ENCODE data around the gene DCLK1. TPM values are rescaled to one million over a fixed set of nuclear protein-coding genes. Genes with fewer than 3 reads are reported as not detected.

The DCLK1 gene
- total and polyA plus RNA-seq, 7 experiments from 2014 or later, result not detected

- no peak overlapping the region for H3K4me3 Mint-ChIP-seq
- H3K36me3 Mint-ChIP-seq, result no peaks in the 10 kb centered on the region
- no peaks in the 10 kb centered on the region for H3K27me3 Mint-ChIP-seq
- ChIA-PET CTCF (no interaction called here), POLR2A (no interaction called here)
- DNase-seq (no peak), ATAC-seq (no peak)
- no peaks in the 10 kb centered on the region for H3K4me1 Mint-ChIP-seq
- H3K4me1 ChIP-seq (ENCODE audit: control insufficient read depth in 2 of 2, insufficient read depth in 2 of 2, low read length in 2 of 2), result no peaks in the 10 kb centered on the region
- no peaks in the 10 kb centered on the region for H3K27me3 ChIP-seq (ENCODE audit: control insufficient read depth in 2 of 2, insufficient read depth in 2 of 2, low read length in 2 of 2)
- H3K27ac Mint-ChIP-seq, result no peak overlapping the region
- H3K27ac ChIP-seq (ENCODE audit: low read depth, low read length), result no peak overlapping the region
- H3K4me3 ChIP-seq (ENCODE audit: low read length), result no peak overlapping the region
- no peaks in the 10 kb centered on the region for H3K9me3 ChIP-seq (ENCODE audit: control insufficient read depth in 2 of 3, low read length in 3 of 3)
- peaks cover 0 to 7% (median 0%) of the 10 kb centered on the region in 11 donors for H3K9me3 Mint-ChIP-seq
- no peaks in the 10 kb centered on the region for H3K36me3 ChIP-seq (ENCODE audit: control insufficient read depth in 2 of 3, insufficient read depth in 3 of 3, low read length in 3 of 3)
- intact Hi-C loops (cut with micrococcal nuclease), result no loop called here
Observed at GRCh38 chr13:35826626-35827254, 304.4 kb downstream of the DCLK1 start.

GRCh38 chr13:35824825-35825224 is 306.4 kb downstream of the DCLK1 start:
- POLR2A ChIA-PET, result no interaction called here
- Histone ChIP-seq H3K36me3 (ENCODE audit: control insufficient read depth in 2 of 3, insufficient read depth in 3 of 3, low read length in 3 of 3) (no peaks in the 10 kb centered on the region), H3K9me3 (ENCODE audit: control insufficient read depth in 2 of 3, low read length in 3 of 3) (no peaks in the 10 kb centered on the region), H3K27me3 (ENCODE audit: control insufficient read depth in 2 of 2, insufficient read depth in 2 of 2, low read length in 2 of 2) (no peaks in the 10 kb centered on the region), H3K4me3 (ENCODE audit: low read length) (no peak overlapping the region), H3K4me1 (ENCODE audit: control insufficient read depth in 2 of 2, insufficient read depth in 2 of 2, low read length in 2 of 2) (no peaks in the 10 kb centered on the region), H3K27ac (ENCODE audit: low read depth, low read length) (no peak overlapping the region)
- Mint-ChIP-seq H3K27me3 (no peaks in the 10 kb centered on the region), H3K27ac (peak overlapping the region in 1 of 9 donors; percentile 2), H3K36me3 (no peaks in the 10 kb centered on the region), H3K9me3 (peaks cover 0 to 7% (median 0%) of the 10 kb centered on the region in 11 donors), H3K4me1 (no peaks in the 10 kb centered on the region), H3K4me3 (no peak overlapping the region)
- ATAC-seq (no peak), DNase-seq (no peak)
- CTCF ChIA-PET, result no interaction called here
- intact Hi-C loops (cut with micrococcal nuclease), result no loop called here

DNA sequence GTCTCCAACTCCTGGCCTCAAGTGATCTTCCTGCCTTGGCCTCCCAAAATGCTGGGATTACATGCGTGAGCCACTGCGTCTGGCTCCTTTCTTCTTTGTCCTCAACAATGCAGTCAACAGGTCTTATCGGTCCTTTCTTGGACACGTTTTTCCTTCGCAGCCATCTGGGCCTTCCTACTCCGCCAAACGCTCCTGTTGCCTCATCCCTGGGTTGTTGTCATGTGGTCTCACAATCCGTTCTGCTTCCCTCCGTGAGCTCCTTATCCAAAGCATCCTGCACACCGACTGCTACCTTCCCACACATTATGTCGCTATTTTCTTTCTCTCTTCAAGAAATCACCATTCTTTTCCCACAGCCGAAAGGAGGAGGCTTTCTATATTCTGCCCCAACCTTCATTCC is 306.8 kb downstream of the DCLK1 start:
- ChIA-PET CTCF (no interaction called here), POLR2A (no interaction called here)
- Histone ChIP-seq H3K27ac (ENCODE audit: low read depth, low read length) (no peak overlapping the region), H3K4me1 (ENCODE audit: control insufficient read depth in 2 of 2, insufficient read depth in 2 of 2, low read length in 2 of 2) (no peaks in the 10 kb centered on the region), H3K4me3 (ENCODE audit: low read length) (no peak overlapping the region), H3K9me3 (ENCODE audit: control insufficient read depth in 2 of 3, low read length in 3 of 3) (no peaks in the 10 kb centered on the region), H3K36me3 (ENCODE audit: control insufficient read depth in 2 of 3, insufficient read depth in 3 of 3, low read length in 3 of 3) (no peaks in the 10 kb centered on the region), H3K27me3 (ENCODE audit: control insufficient read depth in 2 of 2, insufficient read depth in 2 of 2, low read length in 2 of 2) (no peaks in the 10 kb centered on the region)
- H3K4me1 Mint-ChIP-seq, result no peaks in the 10 kb centered on the region
- H3K36me3 Mint-ChIP-seq, result no peaks in the 10 kb centered on the region
- DNase-seq (no peak), ATAC-seq (no peak)
- H3K27ac Mint-ChIP-seq, result peak overlapping the region in 1 of 9 donors; percentile 2
- H3K9me3 Mint-ChIP-seq, result peaks cover 0 to 7% (median 0%) of the 10 kb centered on the region in 11 donors
- no peaks in the 10 kb centered on the region for H3K27me3 Mint-ChIP-seq
- H3K4me3 Mint-ChIP-seq, result no peak overlapping the region
- intact Hi-C loops (cut with micrococcal nuclease), result no loop called here

DNA sequence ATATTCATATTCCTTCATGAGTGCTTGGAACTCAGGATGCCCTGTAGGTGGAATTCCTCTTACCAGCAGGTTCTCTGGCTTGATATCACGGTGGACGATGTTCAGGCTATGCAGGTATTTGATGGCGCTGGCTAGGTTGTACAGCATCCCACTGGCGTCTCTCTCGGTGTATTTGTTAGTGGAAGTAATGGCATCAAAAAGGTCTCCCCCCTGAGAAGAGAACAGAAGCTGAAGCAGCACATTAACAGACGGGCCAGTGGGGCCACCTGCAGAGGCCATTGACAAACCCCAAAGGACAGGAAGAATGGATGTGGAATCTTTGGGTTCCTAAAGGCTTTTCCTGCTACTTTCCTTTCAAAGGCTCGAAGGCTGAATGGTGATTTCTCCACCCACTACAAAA is 308.5 kb downstream of the DCLK1 start:
- no peaks in the 10 kb centered on the region for H3K36me3 Mint-ChIP-seq
- H3K4me1 Mint-ChIP-seq, result no peaks in the 10 kb centered on the region
- H3K27me3 Mint-ChIP-seq, result no peaks in the 10 kb centered on the region
- no peaks in the 10 kb centered on the region for H3K27me3 ChIP-seq (ENCODE audit: control insufficient read depth in 2 of 2, insufficient read depth in 2 of 2, low read length in 2 of 2)
- no peaks in the 10 kb centered on the region for H3K9me3 ChIP-seq (ENCODE audit: control insufficient read depth in 2 of 3, low read length in 3 of 3)
- no peak for DNase-seq
- ChIA-PET POLR2A (no interaction called here), CTCF (no interaction called here)
- H3K4me3 ChIP-seq (ENCODE audit: low read length), result no peak overlapping the region
- H3K27ac ChIP-seq (ENCODE audit: low read depth, low read length), result no peak overlapping the region
- H3K36me3 ChIP-seq (ENCODE audit: control insufficient read depth in 2 of 3, insufficient read depth in 3 of 3, low read length in 3 of 3), result no peaks in the 10 kb centered on the region
- ATAC-seq, result no peak
- H3K4me1 ChIP-seq (ENCODE audit: control insufficient read depth in 2 of 2, insufficient read depth in 2 of 2, low read length in 2 of 2), result no peaks in the 10 kb centered on the region
- H3K27ac Mint-ChIP-seq, result no peak overlapping the region
- peaks cover 0 to 7% (median 0%) of the 10 kb centered on the region in 11 donors for H3K9me3 Mint-ChIP-seq
- no peak overlapping the region for H3K4me3 Mint-ChIP-seq
- intact Hi-C loops (cut with micrococcal nuclease), result no loop called here

GRCh38 chr13:35818633-35819067 is 312.5 kb downstream of the DCLK1 start:
- Histone ChIP-seq H3K27me3 (ENCODE audit: control insufficient read depth in 2 of 2, insufficient read depth in 2 of 2, low read length in 2 of 2) (no peaks in the 10 kb centered on the region), H3K9me3 (ENCODE audit: control insufficient read depth in 2 of 3, low read length in 3 of 3) (no peaks in the 10 kb centered on the region), H3K4me3 (ENCODE audit: low read length) (no peak overlapping the region), H3K27ac (ENCODE audit: low read depth, low read length) (no peak overlapping the region), H3K4me1 (ENCODE audit: control insufficient read depth in 2 of 2, insufficient read depth in 2 of 2, low read length in 2 of 2) (no peaks in the 10 kb centered on the region), H3K36me3 (ENCODE audit: control insufficient read depth in 2 of 3, insufficient read depth in 3 of 3, low read length in 3 of 3) (no peaks in the 10 kb centered on the region)
- ATAC-seq (no peak), DNase-seq (no peak)
- POLR2A ChIA-PET, result no interaction called here
- no peaks in the 10 kb centered on the region for H3K36me3 Mint-ChIP-seq
- no peak overlapping the region for H3K4me3 Mint-ChIP-seq
- intact Hi-C loops (cut with micrococcal nuclease), result no loop called here
- peaks cover 0 to 6% (median 0%) of the 10 kb centered on the region in 5 donors for H3K27me3 Mint-ChIP-seq
- H3K27ac Mint-ChIP-seq, result no peak overlapping the region
- CTCF ChIA-PET, result interaction anchor here (0.7 kb wide), 1 partner anchor 24 kb away, joined by 4 read pairs; no protein-coding TSS in a partner anchor
- H3K4me1 Mint-ChIP-seq, result no peaks in the 10 kb centered on the region
- no peaks in the 10 kb centered on the region for H3K9me3 Mint-ChIP-seq

- Histone ChIP-seq H3K27ac (ENCODE audit: low read depth, low read length) (no peak overlapping the region), H3K36me3 (ENCODE audit: control insufficient read depth in 2 of 3, insufficient read depth in 3 of 3, low read length in 3 of 3) (no peaks in the 10 kb centered on the region), H3K27me3 (ENCODE audit: control insufficient read depth in 2 of 2, insufficient read depth in 2 of 2, low read length in 2 of 2) (no peaks in the 10 kb centered on the region), H3K4me3 (ENCODE audit: low read length) (no peak overlapping the region), H3K9me3 (ENCODE audit: control insufficient read depth in 2 of 3, low read length in 3 of 3) (no peaks in the 10 kb centered on the region), H3K4me1 (ENCODE audit: control insufficient read depth in 2 of 2, insufficient read depth in 2 of 2, low read length in 2 of 2) (no peaks in the 10 kb centered on the region)
- no peak for DNase-seq
- POLR2A ChIA-PET, result no interaction called here
- H3K4me1 Mint-ChIP-seq, result no peaks in the 10 kb centered on the region
- H3K36me3 Mint-ChIP-seq, result no peaks in the 10 kb centered on the region
- peaks cover 0 to 6% (median 0%) of the 10 kb centered on the region in 5 donors for H3K27me3 Mint-ChIP-seq
- no peak for ATAC-seq
- H3K9me3 Mint-ChIP-seq, result no peaks in the 10 kb centered on the region
- H3K4me3 Mint-ChIP-seq, result no peak overlapping the region
- intact Hi-C loops (cut with micrococcal nuclease), result no loop called here
- CTCF ChIA-PET, result interaction anchor here (0.7 kb wide), 1 partner anchor 25 kb away, joined by 4 read pairs; no protein-coding TSS in a partner anchor
- no peak overlapping the region for H3K27ac Mint-ChIP-seq
Observed at GRCh38 chr13:35817642-35818607, 313.3 kb downstream of the DCLK1 start.
